Progenitor cell of endocrine pancreas (in vitro differentiated cells): ENCODE results near the gene APOL4. TPM values are rescaled to one million over a fixed set of nuclear protein-coding genes. Genes with fewer than 3 reads are reported as not detected.
"Not testable (repeated sequence)": the region's sequence is repeated elsewhere in the genome, so short reads cannot be mapped to it uniquely, and the experiment has no call there.

Source experiments
- DNase-seq: peaks from one replicate; pipeline ENCODE4 v3.0.0; 2021; ENCODE audit warnings: low spot score; ENCODE audit not compliant: unreplicated experiment
- H3K27ac Mint-ChIP-seq: 2 replicates; pipeline ENCODE4 v1.8.0; 2021; ENCODE audit warnings: mild to moderate bottlenecking, moderate library complexity, mixed read lengths
- H3K27me3 Mint-ChIP-seq: 2 replicates; pipeline ENCODE4 v1.8.0; 2021; ENCODE audit warnings: mixed read lengths
- H3K36me3 Mint-ChIP-seq: 2 replicates; pipeline ENCODE4 v1.8.0; 2022; ENCODE audit warnings: mixed read lengths; ENCODE audit not compliant: insufficient read depth
- H3K4me1 Mint-ChIP-seq: 2 replicates; pipeline ENCODE4 v1.8.0; 2021; ENCODE audit warnings: low read depth, mixed read lengths
- H3K4me3 Mint-ChIP-seq: 2 replicates; pipeline ENCODE4 v1.8.0; 2021; ENCODE audit warnings: low read depth, mild to moderate bottlenecking, moderate library complexity, mixed read lengths
- H3K9me3 Mint-ChIP-seq: 2 replicates; pipeline ENCODE4 v1.8.0; 2021; ENCODE audit warnings: low read depth, mixed read lengths
- total RNA-seq: library from RNA; stranded (reverse); gene quantifications from 2 replicates; pipeline ENCODE4 v1.2.1, GENCODE V29; 2021
- TF ChIP-seq, protein P1 (sequence below): fragments of 200-600 bp; sonication (generic); IDR thresholded peaks from one replicate; pipeline ENCODE4 v1.5.0; 2021; ENCODE audit warnings: antibody characterized with exemption, mild to moderate bottlenecking; ENCODE audit not compliant: unreplicated experiment

APOL4 gene
- total RNA-seq, 1 donor from 2014 or later = not detected

GRCh38 chr22:36156515-36157419, 44.8 kb downstream of the APOL4 start:
- no peak for DNase-seq
- H3K36me3 Mint-ChIP-seq = peaks cover 3% of the 10 kb centered on the region
- no peak overlapping the region for H3K27ac Mint-ChIP-seq
- peaks cover 7% of the 10 kb centered on the region for H3K9me3 Mint-ChIP-seq
- TF ChIP-seq, protein P1, sequence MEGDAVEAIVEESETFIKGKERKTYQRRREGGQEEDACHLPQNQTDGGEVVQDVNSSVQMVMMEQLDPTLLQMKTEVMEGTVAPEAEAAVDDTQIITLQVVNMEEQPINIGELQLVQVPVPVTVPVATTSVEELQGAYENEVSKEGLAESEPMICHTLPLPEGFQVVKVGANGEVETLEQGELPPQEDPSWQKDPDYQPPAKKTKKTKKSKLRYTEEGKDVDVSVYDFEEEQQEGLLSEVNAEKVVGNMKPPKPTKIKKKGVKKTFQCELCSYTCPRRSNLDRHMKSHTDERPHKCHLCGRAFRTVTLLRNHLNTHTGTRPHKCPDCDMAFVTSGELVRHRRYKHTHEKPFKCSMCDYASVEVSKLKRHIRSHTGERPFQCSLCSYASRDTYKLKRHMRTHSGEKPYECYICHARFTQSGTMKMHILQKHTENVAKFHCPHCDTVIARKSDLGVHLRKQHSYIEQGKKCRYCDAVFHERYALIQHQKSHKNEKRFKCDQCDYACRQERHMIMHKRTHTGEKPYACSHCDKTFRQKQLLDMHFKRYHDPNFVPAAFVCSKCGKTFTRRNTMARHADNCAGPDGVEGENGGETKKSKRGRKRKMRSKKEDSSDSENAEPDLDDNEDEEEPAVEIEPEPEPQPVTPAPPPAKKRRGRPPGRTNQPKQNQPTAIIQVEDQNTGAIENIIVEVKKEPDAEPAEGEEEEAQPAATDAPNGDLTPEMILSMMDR = no peak
- H3K4me3 Mint-ChIP-seq = no peak overlapping the region
- no peaks in the 10 kb centered on the region for H3K27me3 Mint-ChIP-seq
- peaks cover 42% of the 10 kb centered on the region for H3K4me1 Mint-ChIP-seq

GRCh38 chr22:36156119-36156514, 45.5 kb downstream of the APOL4 start:
- Mint-ChIP-seq H3K4me3 (no peak overlapping the region), H3K27ac (no peak overlapping the region), H3K4me1 (peaks cover 43% of the 10 kb centered on the region), H3K27me3 (no peaks in the 10 kb centered on the region), H3K36me3 (peaks cover 4% of the 10 kb centered on the region), H3K9me3 (peaks cover 9% of the 10 kb centered on the region)
- DNase-seq = no peak
- TF ChIP-seq, protein P1 = no peak

- Mint-ChIP-seq H3K9me3 (peaks cover 9% of the 10 kb centered on the region), H3K27ac (no peak overlapping the region), H3K4me3 (no peak overlapping the region), H3K4me1 (peaks cover 43% of the 10 kb centered on the region), H3K36me3 (peaks cover 4% of the 10 kb centered on the region), H3K27me3 (no peaks in the 10 kb centered on the region)
- TF ChIP-seq, protein P1 = no peak
- DNase-seq = no peak
These were observed 45.9 kb downstream of the APOL4 start for GRCh38 chr22:36155702-36156101.

DNA sequence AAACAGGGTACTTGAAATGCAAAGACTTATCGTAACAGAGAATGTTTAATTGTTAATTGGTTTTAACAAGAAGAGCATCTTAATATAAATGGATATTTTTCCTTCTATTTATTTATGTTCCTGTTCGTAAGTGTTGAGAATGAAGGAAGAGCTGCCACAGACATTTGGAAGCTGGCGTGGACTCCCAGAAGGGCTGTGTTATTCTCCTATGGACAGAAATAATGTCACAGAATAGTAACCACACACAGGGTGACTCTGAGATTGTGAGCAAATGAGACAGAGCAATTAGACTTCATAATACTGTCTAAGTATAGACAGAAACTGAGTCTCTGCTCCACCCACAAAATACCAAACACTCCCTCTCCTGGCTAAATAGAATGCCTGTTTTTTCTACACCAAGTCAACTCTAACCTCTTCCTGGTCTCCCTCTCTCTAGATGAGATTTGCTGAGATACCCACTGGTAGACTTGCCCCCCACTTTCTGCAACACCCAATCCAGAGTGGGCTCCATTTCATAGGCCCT, 47.1 kb downstream of the APOL4 start:
- TF ChIP-seq, protein P1 = no peak
- H3K4me3 Mint-ChIP-seq = peak overlapping the region; percentile 6
- no peak for DNase-seq
- peaks cover 9% of the 10 kb centered on the region for H3K9me3 Mint-ChIP-seq
- peak overlapping the region; percentile 75 for H3K27ac Mint-ChIP-seq
- H3K36me3 Mint-ChIP-seq = peaks cover 4% of the 10 kb centered on the region
- H3K4me1 Mint-ChIP-seq = peaks cover 43% of the 10 kb centered on the region
- no peaks in the 10 kb centered on the region for H3K27me3 Mint-ChIP-seq

GRCh38 chr22:36153501-36154422, 47.8 kb downstream of the APOL4 start:
- TF ChIP-seq, protein P1 = no peak
- peaks cover 9% of the 10 kb centered on the region for H3K9me3 Mint-ChIP-seq
- peak overlapping the region; percentile 22 for H3K4me3 Mint-ChIP-seq
- H3K36me3 Mint-ChIP-seq = peaks cover 4% of the 10 kb centered on the region
- H3K4me1 Mint-ChIP-seq = peaks cover 40% of the 10 kb centered on the region
- no peaks in the 10 kb centered on the region for H3K27me3 Mint-ChIP-seq
- no peak for DNase-seq
- peak overlapping the region; percentile 75 for H3K27ac Mint-ChIP-seq

DNA sequence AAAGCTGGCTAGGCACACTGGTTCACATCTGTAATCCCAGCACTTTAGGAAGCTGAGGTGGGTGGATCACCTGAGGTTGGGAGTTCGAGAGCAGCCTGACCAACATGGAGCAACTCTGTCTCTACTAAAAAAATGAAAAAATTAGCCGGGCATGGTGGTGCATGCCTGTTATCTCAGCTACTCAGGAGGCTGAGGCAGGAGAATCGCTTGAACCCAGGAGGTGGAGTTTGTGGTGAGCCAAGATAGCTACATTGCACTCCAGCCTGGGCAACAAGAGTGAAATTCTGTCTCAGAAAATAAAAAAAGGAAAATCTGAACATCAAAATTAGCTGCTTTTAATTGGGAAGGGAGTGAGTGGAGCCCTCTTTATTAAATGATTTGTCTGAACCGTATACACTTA, 48.8 kb downstream of the APOL4 start:
- not testable (repeated sequence) for H3K4me3 Mint-ChIP-seq, DNase-seq, H3K36me3 Mint-ChIP-seq, H3K9me3 Mint-ChIP-seq, H3K27me3 Mint-ChIP-seq, H3K27ac Mint-ChIP-seq
- H3K4me1 Mint-ChIP-seq = peaks cover 40% of the 10 kb centered on the region
